DOHH2 (cell line): ENCODE data around the gene RRM2.

Source experiments
- H3F3A ChIP-seq: fragments of 200-600 bp; sonication (generic), shearing (Covaris generic); 2 replicates; pipeline ENCODE4 v1.6.0; 2016; ENCODE audit warnings: antibody characterized with exemption, mild to moderate bottlenecking; ENCODE audit not compliant: control insufficient read depth, insufficient read depth
- H3K27ac ChIP-seq: fragments of 200-600 bp; sonication (generic); 2 replicates; pipeline ENCODE4 v1.5.1; 2014; ENCODE audit warnings: low read depth, mild to moderate bottlenecking, low read length, moderate library complexity
- H3K27me3 ChIP-seq: fragments of 200-600 bp; sonication (generic); 2 replicates; pipeline ENCODE4 v1.6.1; 2014; ENCODE audit warnings: mild to moderate bottlenecking, low read length, mixed read lengths; ENCODE audit not compliant: control insufficient read depth
- H3K36me3 ChIP-seq: fragments of 200-600 bp; sonication (generic); 2 replicates; pipeline ENCODE4 v1.6.1; 2014; ENCODE audit warnings: mild to moderate bottlenecking, low read length, moderate library complexity, mixed read lengths; ENCODE audit not compliant: control insufficient read depth
- H3K4me1 ChIP-seq: fragments of 200-600 bp; sonication (generic); 2 replicates; pipeline ENCODE4 v1.6.1; 2014; ENCODE audit warnings: mild to moderate bottlenecking, low read length, mixed read lengths; ENCODE audit not compliant: control insufficient read depth
- H3K4me2 ChIP-seq: fragments of 200-600 bp; sonication (generic); 2 replicates; pipeline ENCODE4 v1.6.0; 2014; ENCODE audit warnings: mild to moderate bottlenecking, low read length, moderate library complexity
- H3K4me3 ChIP-seq: fragments of 200-600 bp; sonication (generic); 2 replicates; pipeline ENCODE4 v1.5.1; 2014; ENCODE audit warnings: mild to moderate bottlenecking, low read length, mixed read lengths
- H3K79me2 ChIP-seq: fragments of 200-600 bp; sonication (generic); 2 replicates; pipeline ENCODE4 v1.6.1; 2014; ENCODE audit warnings: mild to moderate bottlenecking, low read length, mixed read lengths; ENCODE audit not compliant: control insufficient read depth
- H3K9me2 ChIP-seq: fragments of 200-600 bp; sonication (generic); replicated peaks from 2 replicates; pipeline ENCODE4 v1.6.1; 2014; ENCODE audit warnings: mild to moderate bottlenecking, low read length, mixed read lengths; ENCODE audit not compliant: control insufficient read depth
- H3K9me3 ChIP-seq: fragments of 200-600 bp; sonication (generic); 2 replicates; pipeline ENCODE4 v1.6.1; 2014; ENCODE audit warnings: antibody characterized with exemption, low read length, mixed read lengths; ENCODE audit not compliant: control insufficient read depth, insufficient read depth
- H4K20me1 ChIP-seq: fragments of 200-600 bp; sonication (generic); 2 replicates; pipeline ENCODE4 v1.6.0; 2014; ENCODE audit warnings: low read depth, mild to moderate bottlenecking, antibody characterized with exemption, low read length, moderate library complexity; ENCODE audit not compliant: control insufficient read depth, insufficient read depth
- CTCF ChIP-seq: fragments of 200-600 bp; sonication (generic); IDR thresholded peaks from one replicate; pipeline ENCODE4 v1.5.1; 2014; ENCODE audit warnings: antibody characterized with exemption, mild to moderate bottlenecking, low read depth, low read length; ENCODE audit not compliant: poor library complexity, severe bottlenecking
- EZH2phosphoT487 ChIP-seq: fragments of 200-600 bp; sonication (generic); IDR thresholded peaks from 2 replicates; pipeline ENCODE4 v1.6.1; 2017; ENCODE audit warnings: borderline replicate concordance, mild to moderate bottlenecking, antibody characterized with exemption, low read length, moderate library complexity, mixed read lengths

Gene RRM2

DNA sequence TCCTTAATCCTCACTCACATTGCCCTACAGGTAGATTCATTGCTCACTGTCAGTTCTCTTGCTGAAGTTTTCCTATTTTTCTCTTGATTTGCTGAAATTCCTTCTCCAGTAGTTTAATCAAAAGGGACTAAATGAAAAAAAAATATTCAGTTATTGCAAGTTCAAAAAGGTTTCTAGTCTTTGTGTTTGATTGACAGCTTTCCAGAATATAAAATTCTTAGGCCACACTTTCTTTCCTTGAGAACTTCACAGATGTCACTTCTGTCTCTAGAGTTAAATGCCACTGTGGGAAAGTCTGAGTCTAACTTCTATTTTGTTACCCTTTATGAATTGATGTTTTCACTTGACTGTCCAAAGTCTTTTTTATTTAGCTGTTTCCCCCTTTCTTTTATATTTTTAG lies 25.7 kb downstream of the RRM2 start:
- no peaks in the 10 kb centered on the region for H3K79me2 ChIP-seq
- no peaks in the 10 kb centered on the region; the same call in 1 of the 2 replicates for H3K36me3 ChIP-seq
- no peak overlapping the region for H3K4me3 ChIP-seq
- TF ChIP-seq CTCF (no peak), EZH2phosphoT487 (no peak)
- no peak overlapping the region for H3K27ac ChIP-seq
- no peaks in the 10 kb centered on the region for H3K9me2 ChIP-seq
- H3F3A ChIP-seq, result no peaks in the 10 kb centered on the region
- H3K27me3 ChIP-seq, result no peaks in the 10 kb centered on the region
- no peaks in the 10 kb centered on the region for H4K20me1 ChIP-seq
- H3K4me1 ChIP-seq, result no peaks in the 10 kb centered on the region
- no peaks in the 10 kb centered on the region for H3K9me3 ChIP-seq
- no peak overlapping the region for H3K4me2 ChIP-seq

DNA sequence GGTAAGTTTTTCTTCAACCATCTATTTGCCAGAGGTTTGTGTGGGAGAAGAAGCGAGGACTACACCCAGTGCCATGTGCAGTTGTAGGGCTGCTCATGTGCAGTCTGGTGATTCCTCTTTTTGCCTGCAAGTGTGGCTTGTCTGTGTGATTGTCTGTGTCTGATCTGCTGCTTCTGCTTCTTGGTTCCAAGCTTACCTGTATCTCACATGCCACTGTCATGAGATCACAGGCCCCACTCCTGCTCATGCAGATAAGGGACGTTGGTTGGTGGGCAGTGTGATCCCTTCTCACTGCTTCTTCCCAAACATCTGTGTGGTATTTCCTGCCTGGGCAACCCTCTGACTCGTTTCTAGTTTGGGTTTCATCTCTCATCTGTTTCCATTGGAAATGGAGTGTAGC lies 27.1 kb downstream of the RRM2 start:
- Histone ChIP-seq H3K79me2 (no peaks in the 10 kb centered on the region), H3K4me2 (no peak overlapping the region), H3K36me3 (no peaks in the 10 kb centered on the region; the same call in 1 of the 2 replicates)

DNA sequence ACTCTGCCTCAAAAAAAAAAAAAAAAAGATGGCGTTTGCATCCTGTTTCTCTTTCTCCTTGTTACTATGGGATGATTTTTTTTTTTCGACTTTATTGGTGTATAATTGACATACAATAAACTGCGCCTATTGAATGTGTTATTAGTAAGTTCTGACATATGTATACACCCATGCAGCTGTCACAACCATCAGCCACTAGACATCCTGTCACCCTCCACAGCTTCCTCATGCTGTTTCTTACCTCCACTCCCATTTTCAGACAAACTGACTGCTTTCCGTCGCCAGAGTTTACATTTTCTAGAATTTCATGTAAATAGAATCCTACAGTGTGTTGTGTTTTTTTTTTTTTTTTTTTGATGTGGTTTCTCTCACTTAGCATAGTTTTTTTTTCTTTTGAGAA lies 27.9 kb downstream of the RRM2 start:
- no peaks in the 10 kb centered on the region; the same call in 1 of the 2 replicates for H3K36me3 ChIP-seq
- no peak overlapping the region for H3K4me3 ChIP-seq
- TF ChIP-seq CTCF (no peak), EZH2phosphoT487 (no peak)
- no peak overlapping the region for H3K4me2 ChIP-seq
- H3K9me2 ChIP-seq, result no peaks in the 10 kb centered on the region
- no peaks in the 10 kb centered on the region for H4K20me1 ChIP-seq
- H3K79me2 ChIP-seq, result no peaks in the 10 kb centered on the region
- H3F3A ChIP-seq, result no peaks in the 10 kb centered on the region
- no peaks in the 10 kb centered on the region for H3K27me3 ChIP-seq
- H3K9me3 ChIP-seq, result no peaks in the 10 kb centered on the region
- H3K4me1 ChIP-seq, result no peaks in the 10 kb centered on the region
- no peak overlapping the region for H3K27ac ChIP-seq

More for the DNA sequence above, 27.1 kb downstream of the RRM2 start:
- TF ChIP-seq CTCF, result no peak
- no peak for TF ChIP-seq EZH2phosphoT487
- Histone ChIP-seq H3K27me3 (no peaks in the 10 kb centered on the region), H4K20me1 (no peaks in the 10 kb centered on the region), H3F3A (no peaks in the 10 kb centered on the region), H3K9me3 (no peaks in the 10 kb centered on the region), H3K9me2 (no peaks in the 10 kb centered on the region), H3K4me3 (no peak overlapping the region), H3K4me1 (no peaks in the 10 kb centered on the region), H3K27ac (no peak overlapping the region)
